ENCODE measurements around the gene ATP6V0A1. TPM values are rescaled to one million over a fixed set of nuclear protein-coding genes. Genes with fewer than 3 reads are reported as not detected.
"Not testable (repeated sequence)": the region's sequence is repeated elsewhere in the genome, so short reads cannot be mapped to it uniquely, and the experiment has no call there.

Gene ATP6V0A1
- total and polyA plus RNA-seq, 2 of the 4 experiments (the other 2 are of a cell fraction): 18.8 to 34.0 TPM

DNA sequence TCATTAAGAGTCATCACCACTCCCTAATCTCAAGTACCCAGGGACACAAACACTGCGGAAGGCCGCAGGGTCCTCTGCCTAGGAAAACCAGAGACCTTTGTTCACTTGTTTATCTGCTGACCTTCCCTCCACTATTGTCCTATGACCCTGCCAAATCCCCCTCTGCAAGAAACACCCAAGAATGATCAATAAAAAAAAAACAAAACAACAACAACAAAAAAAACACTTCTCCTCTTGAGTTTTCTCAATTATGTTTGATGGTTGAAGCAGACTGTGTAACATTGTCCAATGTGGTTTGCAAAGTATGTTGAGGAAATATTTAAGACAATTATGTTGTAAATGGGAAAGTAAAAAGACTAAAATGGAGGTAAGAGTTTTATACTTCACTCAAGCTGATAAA is 8.8 kb upstream of the ATP6V0A1 start:
- DNase-seq; H2AK5ac ChIP-seq (ENCODE audit: low read depth, low read length); H4K8ac ChIP-seq (ENCODE audit: low read depth in 2 of 2, low read length in 2 of 2); CTCF ChIA-PET; H3K18ac ChIP-seq (ENCODE audit: low read depth, low read length); ATAC-seq (ENCODE audit: low read depth); H4K5ac ChIP-seq (ENCODE audit: low read depth, low read length); H3K4me3 ChIP-seq (ENCODE audit: insufficient read depth, low read depth, low read length); H4K91ac ChIP-seq (ENCODE audit: insufficient read depth, low read depth, low read length); dilution Hi-C loops (cut with HindIII; ENCODE audit: low sequenced_read_pairs, unreplicated experiment); H2BK120ac ChIP-seq (ENCODE audit: low read depth, low read length); H3K4me2 ChIP-seq (ENCODE audit: low read depth, low read length); H3K27me3 ChIP-seq (ENCODE audit: control insufficient read depth, insufficient read depth, low read length); H3K79me1 ChIP-seq (ENCODE audit: low read depth in 1 of 2, low read length in 2 of 2); H3K9me1 ChIP-seq (ENCODE audit: insufficient read depth, low read length); H3K23ac ChIP-seq (ENCODE audit: low read depth, low read length); H3K36me3 ChIP-seq (ENCODE audit: control insufficient read depth, insufficient read depth, low read length); intact Hi-C loops (cut with micrococcal nuclease); H2BK15ac ChIP-seq (ENCODE audit: low read depth, low read length); H3K14ac ChIP-seq (replicated peaks; ENCODE audit: low read depth, low read length); H2AK9ac ChIP-seq (replicated peaks; ENCODE audit: low read depth, low read length, poor library complexity); H3K4me1 ChIP-seq (ENCODE audit: control insufficient read depth, insufficient read depth, low read length); H3K4ac ChIP-seq (ENCODE audit: low read depth, low read length); H2BK5ac ChIP-seq (ENCODE audit: low read depth, low read length, poor library complexity, severe bottlenecking); H4K20me1 ChIP-seq (ENCODE audit: insufficient read depth, low read length); H3K56ac ChIP-seq (ENCODE audit: extremely low read depth, insufficient read depth, low read length); in situ Hi-C loops (cut with MboI; ENCODE audit: low sequenced_read_pairs); H3K27ac ChIP-seq (ENCODE audit: insufficient read depth, low read length); POLR2A ChIA-PET (ENCODE audit: unreplicated experiment); H3K9ac ChIP-seq (ENCODE audit: low read depth, low read length); H3K9me3 ChIP-seq (ENCODE audit: control insufficient read depth, insufficient read depth, low read length); H2BK20ac ChIP-seq (ENCODE audit: low read depth, low read length); H2AFZ ChIP-seq (replicated peaks; ENCODE audit: low read length, poor library complexity); BruUV-seq (replicated peaks): not testable (repeated sequence)
- WGBS, 2 experiments (ENCODE audit: extremely low coverage in 2 of 2, insufficient read length in 1 of 2): no CpG with 5 or more reads among the region's 2 CpGs

DNA sequence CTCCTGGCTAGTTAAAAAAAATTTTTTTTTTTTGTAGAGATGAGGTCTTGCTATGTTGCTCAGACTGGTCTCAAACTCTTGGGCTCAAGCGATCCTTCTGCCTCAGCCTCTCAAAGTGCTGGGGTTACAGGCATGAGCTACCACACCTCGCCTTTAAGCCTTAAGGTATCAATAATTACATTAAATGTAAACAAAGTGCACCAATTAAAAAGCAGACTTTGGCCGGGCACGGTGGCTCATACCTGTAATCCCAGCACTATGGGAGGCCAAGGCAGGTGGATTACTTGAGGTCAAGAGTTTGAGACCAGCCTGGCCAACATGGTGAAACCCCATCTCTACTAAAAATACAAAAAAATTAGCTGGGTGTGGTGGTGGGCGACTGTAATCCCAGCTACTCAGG is 7.4 kb upstream of the ATP6V0A1 start:
- POLR2A ChIA-PET (ENCODE audit: unreplicated experiment); H2AK9ac ChIP-seq (replicated peaks; ENCODE audit: low read depth, low read length, poor library complexity); H2BK20ac ChIP-seq (ENCODE audit: low read depth, low read length); BruUV-seq (replicated peaks); CTCF ChIA-PET; H3K4ac ChIP-seq (ENCODE audit: low read depth, low read length); H4K8ac ChIP-seq (ENCODE audit: low read depth in 2 of 2, low read length in 2 of 2); H3K9ac ChIP-seq (ENCODE audit: low read depth, low read length); H2BK120ac ChIP-seq (ENCODE audit: low read depth, low read length); H3K27me3 ChIP-seq (ENCODE audit: control insufficient read depth, insufficient read depth, low read length); H3K27ac ChIP-seq (ENCODE audit: insufficient read depth, low read length); H4K20me1 ChIP-seq (ENCODE audit: insufficient read depth, low read length); H3K14ac ChIP-seq (replicated peaks; ENCODE audit: low read depth, low read length); H2AFZ ChIP-seq (replicated peaks; ENCODE audit: low read length, poor library complexity); H3K23ac ChIP-seq (ENCODE audit: low read depth, low read length); H2BK5ac ChIP-seq (ENCODE audit: low read depth, low read length, poor library complexity, severe bottlenecking); in situ Hi-C loops (cut with MboI; ENCODE audit: low sequenced_read_pairs); DNase-seq; ATAC-seq (ENCODE audit: low read depth); H3K36me3 ChIP-seq (ENCODE audit: control insufficient read depth, insufficient read depth, low read length); H3K18ac ChIP-seq (ENCODE audit: low read depth, low read length); H2BK15ac ChIP-seq (ENCODE audit: low read depth, low read length); H3K79me1 ChIP-seq (ENCODE audit: low read depth in 1 of 2, low read length in 2 of 2); H3K9me3 ChIP-seq (ENCODE audit: control insufficient read depth, insufficient read depth, low read length); H3K56ac ChIP-seq (ENCODE audit: extremely low read depth, insufficient read depth, low read length); intact Hi-C loops (cut with micrococcal nuclease); dilution Hi-C loops (cut with HindIII; ENCODE audit: low sequenced_read_pairs, unreplicated experiment); H3K4me3 ChIP-seq (ENCODE audit: insufficient read depth, low read depth, low read length); H3K9me1 ChIP-seq (ENCODE audit: insufficient read depth, low read length); H3K4me2 ChIP-seq (ENCODE audit: low read depth, low read length); H4K91ac ChIP-seq (ENCODE audit: insufficient read depth, low read depth, low read length); H4K5ac ChIP-seq (ENCODE audit: low read depth, low read length); H3K4me1 ChIP-seq (ENCODE audit: control insufficient read depth, insufficient read depth, low read length); H2AK5ac ChIP-seq (ENCODE audit: low read depth, low read length): not testable (repeated sequence)
- WGBS, 2 experiments (ENCODE audit: extremely low coverage in 2 of 2, insufficient read length in 1 of 2): no CpG with 5 or more reads among the region's 5 CpGs

All from IMR-90 (cell line).